CD4-positive, alpha-beta T cell (primary cell): ENCODE results near the gene HMGN3. TPM values are rescaled to one million over a fixed set of nuclear protein-coding genes. Genes with fewer than 3 reads are reported as not detected.
A peak's percentile ranks its signal among the peaks of the same experiment; 100 is the strongest.

ENCODE experiments used
- ATAC-seq: fragments of 200-7000 bp; cut with Tn5 transposase; one replicate; pipeline ENCODE4 v1.10.0; 2022; ENCODE audit warnings: mild to moderate bottlenecking; ENCODE audit not compliant: poor library complexity
- CTCF ChIA-PET: fragments of 350-600 bp; sonication (Branson Sonifier 250); formaldehyde crosslinking; loops from one replicate; lab custom pipeline; 2021; ENCODE audit warnings: antibody characterized with exemption, inconsistent platforms; lab: Charles Lee
- POLR2A ChIA-PET: fragments of 350-600 bp; sonication (Branson Sonifier 250); formaldehyde crosslinking; loops from one replicate; lab custom pipeline; 2021; ENCODE audit warnings: antibody characterized with exemption, inconsistent platforms; lab: Charles Lee
- DNase-seq, 14 experiments: peaks; one replicate each; pipeline ENCODE4 v3.0.0-alpha.2; 2013 to 2020; ENCODE audit warnings: mixed read lengths in 2 of 14
- H3K27ac ChIP-seq, 2 donors: one replicate each; pipeline versions ENCODE4 v1.5.1 to v1.7.0; 2013; ENCODE audit warnings: low read length in 2 of 2, low read depth in 1 of 2, mild to moderate bottlenecking in 1 of 2
- H3K27me3 ChIP-seq, 2 experiments: 1 replicate in 1 of 2; 2 replicates in 1 of 2; pipeline versions ENCODE4 v1.6.1 to v1.7.0; 2013; ENCODE audit warnings: low read length in 2 of 2, control low read depth in 1 of 2, mild to moderate bottlenecking in 1 of 2, moderate library complexity in 1 of 2; ENCODE audit not compliant: insufficient read depth in 2 of 2, control insufficient read depth in 1 of 2
- H3K36me3 ChIP-seq: one replicate; pipeline ENCODE4 v1.6.1; 2013; ENCODE audit warnings: low read length, control low read depth; ENCODE audit not compliant: insufficient read depth
- H3K4me1 ChIP-seq: one replicate; pipeline ENCODE4 v1.6.1; 2013; ENCODE audit warnings: low read length, control low read depth; ENCODE audit not compliant: insufficient read depth
- H3K4me3 ChIP-seq: one replicate; pipeline ENCODE4 v1.5.1; 2013; ENCODE audit warnings: mild to moderate bottlenecking, low read length, moderate library complexity
- H3K9me3 ChIP-seq, 2 experiments: 1 replicate in 1 of 2; 2 replicates in 1 of 2; pipeline versions ENCODE4 v1.6.1 to v1.7.0; 2013; ENCODE audit warnings: low read length in 2 of 2, mild to moderate bottlenecking in 2 of 2, control low read depth in 1 of 2, moderate library complexity in 1 of 2; ENCODE audit not compliant: control insufficient read depth in 1 of 2, insufficient read depth in 1 of 2
- H3K27ac Mint-ChIP-seq: one replicate; pipeline ENCODE4 v1.8.0; 2020; ENCODE audit warnings: mixed read lengths
- H3K27me3 Mint-ChIP-seq: one replicate; pipeline ENCODE4 v1.8.0; 2021; ENCODE audit warnings: mixed read lengths
- H3K36me3 Mint-ChIP-seq: one replicate; pipeline ENCODE4 v1.8.0; 2021; ENCODE audit warnings: low read depth, mixed read lengths
- H3K4me1 Mint-ChIP-seq: one replicate; pipeline ENCODE4 v1.8.0; 2021; ENCODE audit warnings: low read depth, mixed read lengths
- H3K4me3 Mint-ChIP-seq: one replicate; pipeline ENCODE4 v1.8.0; 2020; ENCODE audit warnings: mild to moderate bottlenecking, mixed read lengths
- H3K9me3 Mint-ChIP-seq: one replicate; pipeline ENCODE4 v1.8.0; 2020; ENCODE audit warnings: mixed read lengths
- CTCF ChIP-seq: fragments of 200-600 bp; IDR thresholded peaks from one replicate; pipeline ENCODE4 v1.8.0; 2022; ENCODE audit warnings: antibody characterized with exemption, mild to moderate bottlenecking
- intact Hi-C, 2 experiments: fragments of 100-400 bp; cut with DNase I in 1 of 2; cut with micrococcal nuclease in 1 of 2; formaldehyde crosslinking; loops; one replicate each; pipeline versions ENCODE4 v1.15.1 to v1.9.0; 2023 to 2025; cut with DNase I, micrococcal nuclease
- polyA plus RNA-seq, 2 donors: library from polyadenylated mRNA; unstranded; fragments of 120-200 nt; gene quantifications; one replicate each; pipeline ENCODE4 v1.2.1, GENCODE V29; 2013
- total RNA-seq, 174 experiments: library from RNA in 2 of 174; stranded (reverse) in 2 of 174; gene quantifications; one replicate each; pipeline ENCODE4 v1.2.3 and lab custom pipeline; 2021 to 2026

HMGN3 gene
- total RNA-seq (10 to 100 TPM; 26.8 to 28.2 TPM), total RNA-seq (lab: John Stamatoyannopoulos, UW) (4.3 to 67.0 (median 27.9) reads per million in 172 experiments)
- polyA plus RNA-seq (2013, experiment 1 of 2), result 67.5 TPM
- polyA plus RNA-seq (2013, experiment 2 of 2), result 50.1 TPM

- POLR2A ChIA-PET, result interaction anchor here (4.4 kb wide), 1 partner anchor 156 kb away, joined by 28 read pairs; the partner anchor contains the start of gene PHIP
- ATAC-seq, result peak; percentile 98
- H3K27ac Mint-ChIP-seq, result peak within 1 kb of the TSS; percentile 86
These were observed at the start of gene HMGN3 for GRCh38 chr6:79234150-79235022. Gene HMGN3 (minus strand): TSS chr6:79234682.

GRCh38 chr6:79280756-79281155 lies 46.3 kb upstream of the HMGN3 start:
- no peaks in the 10 kb centered on the region for H3K36me3 Mint-ChIP-seq
- no peak overlapping the region for H3K27ac ChIP-seq
- peaks cover 18% of the 10 kb centered on the region for H3K27me3 Mint-ChIP-seq
- H3K4me1 Mint-ChIP-seq, result no peaks in the 10 kb centered on the region
- no peaks in the 10 kb centered on the region for H3K36me3 ChIP-seq
- H3K4me3 Mint-ChIP-seq, result no peak overlapping the region
- no peak overlapping the region for H3K4me3 ChIP-seq
- TF ChIP-seq CTCF, result no peak
- no peaks in the 10 kb centered on the region for H3K9me3 ChIP-seq
- ATAC-seq (no peak), DNase-seq (no peak)
- ChIA-PET CTCF (no interaction called here), POLR2A (no interaction called here)
- no peaks in the 10 kb centered on the region for H3K4me1 ChIP-seq
- intact Hi-C loops, result no loop called here
- peaks cover 4% of the 10 kb centered on the region for H3K9me3 Mint-ChIP-seq
- peaks cover 0 to 4% of the 10 kb centered on the region in 2 experiments for H3K27me3 ChIP-seq
- H3K27ac Mint-ChIP-seq, result no peak overlapping the region

More at GRCh38 chr6:79234150-79235022, at the start of gene HMGN3:
- intact Hi-C loops, result loop anchor here (2.0 to 10.0 kb wide), 5 partner anchors 156 to 868 kb away; partner anchors contain the start of gene PHIP (in 1 of the 2)
- no peaks in the 10 kb centered on the region for H3K27me3 Mint-ChIP-seq
- H3K9me3 ChIP-seq, result peaks cover 0 to 3% of the 10 kb centered on the region in 2 experiments
- H3K4me1 Mint-ChIP-seq, result peaks cover 32% of the 10 kb centered on the region
- H3K4me3 Mint-ChIP-seq, result peak within 1 kb of the TSS; percentile 99
- peaks cover 8% of the 10 kb centered on the region for H3K36me3 Mint-ChIP-seq
- H3K27me3 ChIP-seq, result no peaks in the 10 kb centered on the region
- CTCF ChIA-PET, result no interaction called here
- H3K27ac ChIP-seq, result peak within 1 kb of the TSS in 1 of 2 donors; percentile 14
- peaks cover 4% of the 10 kb centered on the region for H3K4me1 ChIP-seq
- H3K4me3 ChIP-seq, result peak within 1 kb of the TSS; percentile 77
- TF ChIP-seq CTCF, result no peak
- H3K36me3 ChIP-seq, result no peaks in the 10 kb centered on the region
- H3K9me3 Mint-ChIP-seq, result no peaks in the 10 kb centered on the region
- peak; percentile 85 to 95 (median 90) for DNase-seq

GRCh38 chr6:79277109-79277508 lies 42.6 kb upstream of the HMGN3 start:
- TF ChIP-seq CTCF, result no peak
- no peak overlapping the region for H3K27ac ChIP-seq
- H3K4me3 Mint-ChIP-seq, result no peak overlapping the region
- H3K27ac Mint-ChIP-seq, result no peak overlapping the region
- H3K4me3 ChIP-seq, result no peak overlapping the region
- ATAC-seq (no peak), DNase-seq (no peak)
- H3K4me1 Mint-ChIP-seq, result no peaks in the 10 kb centered on the region
- no peaks in the 10 kb centered on the region for H3K9me3 ChIP-seq
- intact Hi-C loops, result no loop called here
- POLR2A ChIA-PET, result no interaction called here
- no peaks in the 10 kb centered on the region for H3K27me3 ChIP-seq
- peaks cover 11% of the 10 kb centered on the region for H3K27me3 Mint-ChIP-seq
- H3K4me1 ChIP-seq, result no peaks in the 10 kb centered on the region
- H3K36me3 ChIP-seq, result no peaks in the 10 kb centered on the region
- CTCF ChIA-PET, result no interaction called here
- H3K36me3 Mint-ChIP-seq, result no peaks in the 10 kb centered on the region
- H3K9me3 Mint-ChIP-seq, result peaks cover 4% of the 10 kb centered on the region
